ENCODE measurements around the gene C5orf52.
"Not testable (repeated sequence)": the region's sequence is repeated elsewhere in the genome, so short reads cannot be mapped to it uniquely, and the experiment has no call there.

The C5orf52 gene

DNA sequence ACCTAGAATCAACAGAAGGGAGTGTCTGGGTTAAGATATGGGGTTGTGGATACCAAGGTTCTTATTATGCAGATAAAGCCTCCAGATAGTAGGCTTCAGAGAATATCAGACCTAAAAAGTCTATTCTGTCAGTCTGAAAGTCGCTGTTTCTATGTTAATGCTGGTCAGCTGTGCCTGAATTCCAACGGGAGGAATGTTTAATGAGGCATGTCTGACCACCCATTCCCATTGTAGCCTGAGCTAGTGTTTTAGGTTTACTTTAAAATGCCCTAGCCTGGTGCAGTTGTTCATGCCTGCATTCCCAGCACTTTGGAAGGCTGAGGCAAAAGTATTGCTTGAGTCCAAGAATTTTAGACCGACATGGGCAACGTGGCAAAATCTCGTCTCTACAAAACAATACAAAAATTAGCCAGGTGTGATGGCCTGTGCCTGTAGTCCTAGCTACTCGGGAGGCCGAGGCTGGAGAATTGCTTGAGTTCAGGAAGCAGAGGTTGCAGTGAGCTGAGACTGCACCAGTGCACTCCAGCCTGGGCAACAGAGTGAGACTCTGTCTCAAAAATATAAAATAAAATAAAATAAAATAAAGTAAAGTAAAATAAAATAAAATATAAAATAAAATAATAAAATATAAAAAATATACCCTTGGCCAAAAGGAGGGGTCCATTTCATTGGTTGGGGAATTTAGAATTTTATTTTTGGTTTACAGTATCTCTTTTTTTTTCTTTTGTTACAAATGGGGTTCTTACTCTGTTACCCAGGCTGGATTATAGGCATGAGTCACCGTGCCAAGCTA lies 11.3 kb upstream of the C5orf52 start:
- no peak overlapping the region for H3K27ac Mint-ChIP-seq
- DNase-seq, result no peak
- ATAC-seq (replicated peaks), result no peak
- no peak overlapping the region for H3K4me3 Mint-ChIP-seq
- no peaks in the 10 kb centered on the region for H3K9me3 Mint-ChIP-seq
- H3K27me3 Mint-ChIP-seq, result no peaks in the 10 kb centered on the region
- no peaks in the 10 kb centered on the region for H3K36me3 Mint-ChIP-seq (ENCODE audit: insufficient read depth)
- no peaks in the 10 kb centered on the region for H3K4me1 Mint-ChIP-seq (ENCODE audit: low read depth in 2 of 2)

DNA sequence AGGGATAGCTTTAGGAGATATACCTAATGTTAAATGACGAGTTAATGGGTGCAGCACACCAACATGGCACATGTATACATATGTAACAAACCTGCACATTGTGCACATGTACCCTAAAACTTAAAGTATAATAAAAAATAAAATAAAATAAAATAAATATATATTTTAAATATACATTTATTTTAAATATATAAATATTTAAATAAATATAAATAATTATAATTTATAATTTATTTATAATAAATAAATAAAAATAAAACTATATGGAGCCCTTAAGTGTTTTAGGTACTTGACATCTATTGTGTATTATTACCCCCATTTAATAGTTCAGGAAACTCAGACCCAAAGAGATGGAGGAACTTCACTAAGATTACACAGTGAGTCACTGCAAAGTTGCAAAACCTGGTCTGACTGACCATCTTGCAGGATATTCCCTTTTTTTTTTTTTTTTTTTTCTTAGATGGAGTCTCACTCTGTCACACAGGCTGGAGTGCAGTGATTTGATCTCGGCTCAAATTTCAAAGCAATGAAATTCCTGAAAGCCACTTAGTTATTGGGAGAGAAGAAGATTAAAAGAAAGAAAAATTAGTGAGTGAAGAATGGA lies 5.8 kb upstream of the C5orf52 start:
- Mint-ChIP-seq H3K4me1 (ENCODE audit: low read depth in 2 of 2) (peaks cover 5 to 8% of the 10 kb centered on the region in 2 donors), H3K9me3 (no peaks in the 10 kb centered on the region), H3K27ac (no peak overlapping the region), H3K36me3 (ENCODE audit: insufficient read depth) (no peaks in the 10 kb centered on the region), H3K27me3 (peaks cover 10 to 19% of the 10 kb centered on the region in 2 donors), H3K4me3 (no peak overlapping the region)
- ATAC-seq (replicated peaks) (no peak), DNase-seq (no peak)

- DNase-seq, result no peak
- Mint-ChIP-seq H3K4me3 (no peak overlapping the region), H3K27me3 (peaks cover 26 to 40% of the 10 kb centered on the region in 2 donors), H3K4me1 (ENCODE audit: low read depth in 2 of 2) (peaks cover 21 to 22% of the 10 kb centered on the region in 2 donors), H3K9me3 (no peaks in the 10 kb centered on the region), H3K27ac (no peak overlapping the region), H3K36me3 (ENCODE audit: insufficient read depth) (peaks cover 2% of the 10 kb centered on the region)
- no peak for ATAC-seq (replicated peaks)
These were observed 3.0 kb upstream of the C5orf52 start for GRCh38 chr5:157668356-157668755.

DNA sequence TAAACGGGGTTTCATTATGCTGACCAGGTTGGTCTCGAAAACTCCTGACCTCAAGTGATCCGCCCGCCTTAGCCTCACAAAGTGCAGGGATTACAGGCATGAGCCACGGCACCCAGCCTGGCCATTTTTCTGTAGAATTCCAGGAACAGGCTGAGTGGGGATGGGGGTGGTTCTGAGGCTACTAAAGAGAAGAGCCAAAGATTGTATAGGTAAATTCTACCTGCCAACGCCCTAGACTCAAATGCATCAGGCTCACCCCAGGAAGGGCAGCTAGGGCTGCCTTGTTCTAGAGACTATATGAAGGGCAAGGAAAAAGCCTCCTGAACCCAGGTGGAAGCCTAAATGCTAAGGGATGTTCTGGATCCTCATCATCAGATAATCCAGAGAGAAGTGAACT lies 1.6 kb upstream of the C5orf52 start:
- ATAC-seq (replicated peaks) (no peak), DNase-seq (no peak)
- Mint-ChIP-seq H3K27ac (peak overlapping the region in 1 of 2 donors; percentile 79), H3K9me3 (no peaks in the 10 kb centered on the region), H3K27me3 (peaks cover 26 to 40% of the 10 kb centered on the region in 2 donors), H3K36me3 (ENCODE audit: insufficient read depth) (peaks cover 2% of the 10 kb centered on the region), H3K4me1 (ENCODE audit: low read depth in 2 of 2) (peaks cover 21 to 22% of the 10 kb centered on the region in 2 donors), H3K4me3 (peak overlapping the region; percentile 88 to 90)

GRCh38 chr5:157671592-157672330 lies 428 bp downstream of the C5orf52 start:
- no peak for DNase-seq
- H3K4me3 Mint-ChIP-seq, result peak overlapping the region; percentile 88 to 90
- peaks cover 2% of the 10 kb centered on the region for H3K36me3 Mint-ChIP-seq (ENCODE audit: insufficient read depth)
- H3K27ac Mint-ChIP-seq, result peak overlapping the region; percentile 64 to 79
- no peaks in the 10 kb centered on the region for H3K9me3 Mint-ChIP-seq
- peak; percentile 4 for ATAC-seq (replicated peaks)
- peaks cover 21 to 22% of the 10 kb centered on the region in 2 donors for H3K4me1 Mint-ChIP-seq (ENCODE audit: low read depth in 2 of 2)
- peaks cover 26 to 40% of the 10 kb centered on the region in 2 donors for H3K27me3 Mint-ChIP-seq

DNA sequence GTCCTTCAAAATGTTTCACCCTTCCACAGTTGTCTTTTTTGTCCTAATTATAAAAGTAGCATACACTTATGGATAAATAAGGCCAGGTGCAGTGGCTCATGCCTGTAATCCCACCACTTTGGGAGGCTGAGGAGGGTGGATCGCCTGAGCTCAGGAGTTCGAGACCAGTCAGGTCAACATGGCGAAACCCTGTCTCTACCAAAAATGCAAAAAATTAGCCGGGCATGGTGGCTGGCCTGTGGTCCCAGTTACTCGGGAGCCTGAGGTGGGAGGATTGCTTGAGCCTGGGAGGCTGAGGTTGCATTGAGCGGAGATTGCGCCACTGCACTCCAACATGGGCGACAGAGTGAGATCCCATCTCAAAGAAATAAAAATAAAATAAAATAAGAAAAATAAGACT lies 1.6 kb downstream of the C5orf52 start:
- peak overlapping the region in 1 of 2 donors; percentile 79 for H3K27ac Mint-ChIP-seq
- no peak for ATAC-seq (replicated peaks)
- H3K27me3 Mint-ChIP-seq, result peaks cover 26 to 40% of the 10 kb centered on the region in 2 donors
- H3K4me1 Mint-ChIP-seq (ENCODE audit: low read depth in 2 of 2), result peaks cover 21 to 22% of the 10 kb centered on the region in 2 donors
- peaks cover 2% of the 10 kb centered on the region for H3K36me3 Mint-ChIP-seq (ENCODE audit: insufficient read depth)
- H3K9me3 Mint-ChIP-seq, result no peaks in the 10 kb centered on the region
- no peak overlapping the region for H3K4me3 Mint-ChIP-seq
- no peak for DNase-seq

- not testable (repeated sequence) for H3K36me3 Mint-ChIP-seq (ENCODE audit: insufficient read depth); ATAC-seq (replicated peaks); H3K27ac Mint-ChIP-seq; H3K4me3 Mint-ChIP-seq; DNase-seq; H3K9me3 Mint-ChIP-seq
- H3K4me1 Mint-ChIP-seq (ENCODE audit: low read depth in 2 of 2), result peaks cover 21 to 22% of the 10 kb centered on the region in 2 donors
- H3K27me3 Mint-ChIP-seq, result peaks cover 26 to 32% of the 10 kb centered on the region in 2 donors
These were observed 3.0 kb downstream of the C5orf52 start for GRCh38 chr5:157674351-157674750.

DNA sequence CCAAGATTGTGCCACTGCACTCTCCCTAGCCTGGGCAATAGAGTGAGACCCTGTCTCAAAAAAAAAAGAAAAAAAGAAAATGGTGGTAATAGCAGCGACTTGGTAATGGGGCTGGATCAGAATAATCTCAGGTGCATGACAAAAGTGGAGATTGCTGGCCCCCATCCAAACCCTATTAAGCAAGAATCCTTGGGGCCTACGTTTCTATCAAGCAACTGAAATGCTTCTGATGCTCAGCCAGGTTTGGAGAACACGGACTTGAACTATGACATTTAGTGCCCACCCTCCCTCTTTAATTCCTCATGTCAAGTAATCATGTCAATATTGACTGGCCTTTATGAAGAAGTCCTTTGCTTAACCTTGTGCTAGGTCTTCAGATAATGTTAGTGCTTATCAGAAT lies 6.6 kb downstream of the C5orf52 start:
- no peak overlapping the region for H3K4me3 Mint-ChIP-seq
- H3K9me3 Mint-ChIP-seq, result no peaks in the 10 kb centered on the region
- no peaks in the 10 kb centered on the region for H3K27me3 Mint-ChIP-seq
- no peaks in the 10 kb centered on the region for H3K36me3 Mint-ChIP-seq (ENCODE audit: insufficient read depth)
- ATAC-seq (replicated peaks), result no peak
- H3K4me1 Mint-ChIP-seq (ENCODE audit: low read depth in 2 of 2), result no peaks in the 10 kb centered on the region
- H3K27ac Mint-ChIP-seq, result no peak overlapping the region
- DNase-seq, result no peak

DNA sequence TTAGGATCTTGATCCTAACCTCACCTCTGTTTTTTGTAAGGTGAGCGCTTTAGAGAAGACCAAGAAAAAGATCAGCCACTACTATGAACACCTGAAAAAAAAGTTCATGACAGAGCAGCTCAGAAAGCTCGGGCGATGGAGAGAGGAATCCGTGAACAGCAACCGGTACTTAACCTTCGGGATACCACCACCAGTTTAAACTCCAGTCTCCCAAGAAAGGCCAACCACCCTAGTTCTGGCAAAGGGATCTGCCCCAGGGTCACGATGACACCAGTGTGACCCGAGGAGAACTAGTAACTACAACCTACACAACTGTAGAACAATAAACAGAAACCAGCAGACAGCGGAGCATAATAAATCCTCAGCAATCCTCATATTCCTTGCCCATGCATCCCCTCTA lies 8.5 kb downstream of the C5orf52 start:
- no peaks in the 10 kb centered on the region for H3K9me3 Mint-ChIP-seq

DNA sequence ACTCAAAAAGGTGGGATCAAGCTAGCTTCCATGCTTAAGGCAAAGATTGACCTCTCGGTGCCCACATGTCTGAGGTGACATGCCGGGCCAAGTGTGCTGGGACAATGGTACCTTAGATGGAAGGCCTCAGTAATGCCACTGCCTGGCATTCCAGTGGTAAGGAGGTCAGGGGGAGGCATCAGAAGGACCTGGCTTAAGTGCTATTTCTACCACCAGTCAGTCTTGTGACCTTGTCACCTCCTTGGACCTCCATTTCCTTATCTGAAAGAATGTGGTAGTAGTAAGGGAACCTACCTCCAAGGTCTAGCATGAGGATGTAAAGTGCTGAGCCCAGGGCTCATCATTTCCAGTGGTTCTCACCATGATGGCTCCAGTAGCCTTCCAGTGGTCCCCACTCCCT lies 8.9 kb downstream of the C5orf52 start:
- Mint-ChIP-seq H3K4me1 (ENCODE audit: low read depth in 2 of 2) (no peaks in the 10 kb centered on the region), H3K9me3 (no peaks in the 10 kb centered on the region), H3K27ac (no peak overlapping the region), H3K4me3 (no peak overlapping the region), H3K36me3 (ENCODE audit: insufficient read depth) (no peaks in the 10 kb centered on the region), H3K27me3 (no peaks in the 10 kb centered on the region)
- DNase-seq (no peak), ATAC-seq (replicated peaks) (no peak)

More for the DNA sequence above, 8.5 kb downstream of the C5orf52 start:
- H3K4me1 Mint-ChIP-seq (ENCODE audit: low read depth in 2 of 2), result no peaks in the 10 kb centered on the region
- H3K36me3 Mint-ChIP-seq (ENCODE audit: insufficient read depth), result no peaks in the 10 kb centered on the region
- no peak overlapping the region for H3K4me3 Mint-ChIP-seq
- no peak for ATAC-seq (replicated peaks)
- no peak overlapping the region for H3K27ac Mint-ChIP-seq
- DNase-seq, result no peak
- no peaks in the 10 kb centered on the region for H3K27me3 Mint-ChIP-seq

- no peak for DNase-seq
- no peak for ATAC-seq (replicated peaks)
- H3K4me1 Mint-ChIP-seq (ENCODE audit: low read depth in 2 of 2), result no peaks in the 10 kb centered on the region
- no peaks in the 10 kb centered on the region for H3K27me3 Mint-ChIP-seq
- no peak overlapping the region for H3K27ac Mint-ChIP-seq
- no peaks in the 10 kb centered on the region for H3K36me3 Mint-ChIP-seq (ENCODE audit: insufficient read depth)
- no peaks in the 10 kb centered on the region for H3K9me3 Mint-ChIP-seq
- no peak overlapping the region for H3K4me3 Mint-ChIP-seq
These were observed 9.7 kb downstream of the C5orf52 start for GRCh38 chr5:157681048-157681447.

DNA sequence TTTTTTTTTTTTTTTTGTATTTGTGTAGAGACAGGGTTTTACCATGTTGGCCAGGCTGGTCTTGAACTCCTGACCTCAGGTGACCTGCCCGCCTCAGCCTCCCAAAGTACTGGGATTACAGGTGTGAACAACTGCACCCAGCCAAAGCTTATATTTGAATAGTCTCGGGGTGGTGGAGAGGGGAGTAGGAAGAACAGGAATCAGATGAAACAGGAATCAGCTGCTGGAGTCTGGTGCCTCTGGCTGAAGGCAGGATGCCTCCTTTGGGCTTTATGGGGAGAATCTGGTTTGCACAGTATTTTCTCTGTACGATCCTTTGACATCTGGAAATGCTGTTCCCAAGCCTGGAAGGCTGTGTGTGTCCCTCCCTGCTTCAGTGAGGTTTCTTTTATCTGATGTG lies 10.9 kb downstream of the C5orf52 start:
- no peaks in the 10 kb centered on the region for H3K9me3 Mint-ChIP-seq

DNA sequence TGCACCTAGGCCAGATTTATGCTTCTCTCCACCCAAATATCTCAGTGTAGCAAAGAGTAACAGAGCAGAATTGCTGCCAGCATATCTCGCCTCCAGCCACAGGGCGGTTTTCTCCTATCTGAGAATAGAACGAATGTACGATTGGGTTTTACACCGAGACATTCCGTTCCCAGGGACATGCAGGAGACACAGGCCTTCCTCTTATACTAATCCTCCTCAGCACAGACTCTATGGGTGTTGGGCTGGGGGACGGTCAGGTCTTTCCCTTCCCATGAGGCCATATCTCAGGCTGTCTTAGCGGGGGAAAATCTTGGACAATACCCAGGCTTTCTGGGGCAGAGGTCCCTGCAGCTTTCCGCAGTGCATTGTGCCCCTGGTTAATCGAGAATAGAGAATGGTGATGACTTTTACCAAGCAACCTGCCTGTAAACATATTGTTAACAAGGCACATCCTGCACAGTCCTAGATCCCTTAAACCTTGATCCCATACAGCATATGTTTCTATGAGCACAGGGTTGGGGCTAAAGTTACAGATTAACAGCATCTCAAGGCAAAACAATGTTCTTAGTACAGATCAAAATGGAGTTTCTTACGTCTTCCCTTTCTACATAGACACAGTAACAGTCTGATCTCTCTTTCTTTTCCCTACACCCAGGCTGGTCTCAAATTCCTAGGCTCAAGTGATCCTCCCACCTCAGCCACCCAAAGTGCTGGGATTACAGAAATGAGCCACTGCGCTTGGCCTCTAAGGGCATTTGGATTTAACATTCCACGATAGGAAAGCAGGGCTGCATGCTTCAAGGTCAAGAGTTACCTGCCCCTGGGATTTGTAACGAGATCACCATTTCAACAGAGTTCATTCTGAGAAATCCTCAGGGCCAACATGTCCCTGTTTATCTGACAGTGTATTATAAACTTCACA lies 15.2 kb downstream of the C5orf52 start:
- H3K27ac Mint-ChIP-seq; H3K4me3 Mint-ChIP-seq; H3K4me1 Mint-ChIP-seq (ENCODE audit: low read depth in 2 of 2); H3K9me3 Mint-ChIP-seq; H3K36me3 Mint-ChIP-seq (ENCODE audit: insufficient read depth); DNase-seq; H3K27me3 Mint-ChIP-seq; ATAC-seq (replicated peaks): not testable (repeated sequence)

More for the DNA sequence above, 10.9 kb downstream of the C5orf52 start:
- Mint-ChIP-seq H3K36me3 (ENCODE audit: insufficient read depth) (no peaks in the 10 kb centered on the region), H3K4me1 (ENCODE audit: low read depth in 2 of 2) (no peaks in the 10 kb centered on the region), H3K27ac (peak overlapping the region in 1 of 2 donors; percentile 89), H3K27me3 (no peaks in the 10 kb centered on the region), H3K4me3 (no peak overlapping the region)
- ATAC-seq (replicated peaks) (no peak), DNase-seq (no peak)
